ENCODE data around the gene LRP2BP. TPM values are rescaled to one million over a fixed set of nuclear protein-coding genes. Genes with fewer than 3 reads are reported as not detected.

The LRP2BP gene
- total RNA-seq, 1 experiment from 2014 or later = 0.33 TPM

DNA sequence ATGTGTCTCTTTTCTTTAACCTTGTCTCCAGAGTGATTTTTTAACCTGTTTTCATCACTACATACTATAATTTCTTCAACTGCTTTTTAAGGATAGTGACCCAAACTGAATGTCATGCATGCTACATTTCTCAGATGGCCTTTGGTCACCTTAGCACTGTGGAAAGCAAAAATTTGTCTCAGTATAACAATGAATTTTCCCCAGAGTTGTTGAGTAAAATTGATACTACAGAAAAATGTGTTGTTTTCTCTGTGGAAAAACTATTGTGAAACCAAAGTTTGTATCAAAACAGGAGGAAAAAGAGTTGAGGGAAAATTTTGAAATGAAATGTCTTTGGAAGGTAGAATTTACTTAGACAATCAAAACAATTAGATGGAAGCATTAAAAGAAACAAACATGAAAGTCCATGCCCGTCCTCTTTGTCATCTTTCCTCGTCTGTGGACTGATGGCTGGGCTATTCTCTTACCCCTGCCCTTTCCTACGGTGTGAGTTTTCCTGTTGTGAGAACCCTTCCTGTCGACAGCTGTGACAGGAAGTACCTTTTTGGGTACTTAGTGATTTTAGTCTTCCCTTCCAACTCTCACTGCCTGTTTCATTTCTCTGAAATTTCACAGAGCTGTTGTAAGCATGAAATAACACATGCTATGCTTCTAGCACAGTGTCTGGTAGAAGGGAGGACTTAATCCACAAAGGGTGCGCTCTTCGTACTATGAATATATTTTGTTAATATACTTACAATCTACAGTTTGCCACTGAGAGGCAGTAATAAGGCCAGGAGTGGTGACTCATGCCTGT lies 50.8 kb downstream of the LRP2BP start:
- Histone ChIP-seq H3K27ac (ENCODE audit: low read length) (no peak overlapping the region), H3K4me3 (ENCODE audit: low read depth in 2 of 2, low read length in 2 of 2) (no peak overlapping the region)
- CTCF ChIA-PET = no interaction called here

GRCh38 chr4:185343726-185344581 lies 51.8 kb downstream of the LRP2BP start:
- intact Hi-C loops (cut with micrococcal nuclease; ENCODE audit: unreplicated experiment) = no loop called here
- Histone ChIP-seq H3K27me3 (ENCODE audit: control insufficient read depth, insufficient read depth, low read length) (no peaks in the 10 kb centered on the region), H3K4me1 (ENCODE audit: control insufficient read depth, insufficient read depth, low read length) (no peaks in the 10 kb centered on the region), H3K36me3 (ENCODE audit: control insufficient read depth, insufficient read depth, low read length) (no peaks in the 10 kb centered on the region; the same call in 1 of the 2 replicates), H3K4me3 (ENCODE audit: low read depth in 2 of 2, low read length in 2 of 2) (no peak overlapping the region), H3K9me3 (ENCODE audit: control insufficient read depth, insufficient read depth, low read depth, low read length) (no peaks in the 10 kb centered on the region), H3K27ac (ENCODE audit: low read length) (no peak overlapping the region)
- no peak for DNase-seq (ENCODE audit: low read depth, low spot score)
- ATAC-seq = no peak
- in situ Hi-C loops (cut with HindIII; ENCODE audit: low pct_unique_long_range_greater_than_20kb, low sequenced_read_pairs) = no loop called here
- no TSS peak for BruUV-seq (replicated peaks)
- ChIA-PET CTCF (no interaction called here), POLR2A (no interaction called here)
- TF ChIP-seq TCF7L2 (IDR thresholded peaks at IDR 0.05; ENCODE audit: low read depth, low read length) (no peak), CTCF (IDR thresholded peaks at IDR 0.05) (no peak), SIN3A (IDR thresholded peaks at IDR 0.05; ENCODE audit: borderline replicate concordance, insufficient read depth, low read depth, low read length) (no peak), POLR2AphosphoS5 (IDR thresholded peaks at IDR 0.05; ENCODE audit: low read depth, low read length) (no peak)
- TF ChIP-seq, protein P1, sequence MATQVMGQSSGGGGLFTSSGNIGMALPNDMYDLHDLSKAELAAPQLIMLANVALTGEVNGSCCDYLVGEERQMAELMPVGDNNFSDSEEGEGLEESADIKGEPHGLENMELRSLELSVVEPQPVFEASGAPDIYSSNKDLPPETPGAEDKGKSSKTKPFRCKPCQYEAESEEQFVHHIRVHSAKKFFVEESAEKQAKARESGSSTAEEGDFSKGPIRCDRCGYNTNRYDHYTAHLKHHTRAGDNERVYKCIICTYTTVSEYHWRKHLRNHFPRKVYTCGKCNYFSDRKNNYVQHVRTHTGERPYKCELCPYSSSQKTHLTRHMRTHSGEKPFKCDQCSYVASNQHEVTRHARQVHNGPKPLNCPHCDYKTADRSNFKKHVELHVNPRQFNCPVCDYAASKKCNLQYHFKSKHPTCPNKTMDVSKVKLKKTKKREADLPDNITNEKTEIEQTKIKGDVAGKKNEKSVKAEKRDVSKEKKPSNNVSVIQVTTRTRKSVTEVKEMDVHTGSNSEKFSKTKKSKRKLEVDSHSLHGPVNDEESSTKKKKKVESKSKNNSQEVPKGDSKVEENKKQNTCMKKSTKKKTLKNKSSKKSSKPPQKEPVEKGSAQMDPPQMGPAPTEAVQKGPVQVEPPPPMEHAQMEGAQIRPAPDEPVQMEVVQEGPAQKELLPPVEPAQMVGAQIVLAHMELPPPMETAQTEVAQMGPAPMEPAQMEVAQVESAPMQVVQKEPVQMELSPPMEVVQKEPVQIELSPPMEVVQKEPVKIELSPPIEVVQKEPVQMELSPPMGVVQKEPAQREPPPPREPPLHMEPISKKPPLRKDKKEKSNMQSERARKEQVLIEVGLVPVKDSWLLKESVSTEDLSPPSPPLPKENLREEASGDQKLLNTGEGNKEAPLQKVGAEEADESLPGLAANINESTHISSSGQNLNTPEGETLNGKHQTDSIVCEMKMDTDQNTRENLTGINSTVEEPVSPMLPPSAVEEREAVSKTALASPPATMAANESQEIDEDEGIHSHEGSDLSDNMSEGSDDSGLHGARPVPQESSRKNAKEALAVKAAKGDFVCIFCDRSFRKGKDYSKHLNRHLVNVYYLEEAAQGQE (IDR thresholded peaks at IDR 0.05; ENCODE audit: insufficient read depth in 1 of 2, low read depth in 2 of 2, low read length in 1 of 2) = no peak

More for the DNA sequence above, 50.8 kb downstream of the LRP2BP start:
- no TSS peak for BruUV-seq (replicated peaks)
- H3K4me1 ChIP-seq (ENCODE audit: control insufficient read depth, insufficient read depth, low read length) = no peaks in the 10 kb centered on the region
- H3K9me3 ChIP-seq (ENCODE audit: control insufficient read depth, insufficient read depth, low read depth, low read length) = no peaks in the 10 kb centered on the region
- DNase-seq (ENCODE audit: low read depth, low spot score) = no peak
- H3K36me3 ChIP-seq (ENCODE audit: control insufficient read depth, insufficient read depth, low read length) = no peaks in the 10 kb centered on the region; the same call in 1 of the 2 replicates
- in situ Hi-C loops (cut with HindIII; ENCODE audit: low pct_unique_long_range_greater_than_20kb, low sequenced_read_pairs) (no loop called here), intact Hi-C loops (cut with micrococcal nuclease; ENCODE audit: unreplicated experiment) (no loop called here)
- no peaks in the 10 kb centered on the region for H3K27me3 ChIP-seq (ENCODE audit: control insufficient read depth, insufficient read depth, low read length)
- TF ChIP-seq, protein P1 (IDR thresholded peaks at IDR 0.05; ENCODE audit: insufficient read depth in 1 of 2, low read depth in 2 of 2, low read length in 1 of 2) = no peak
- TF ChIP-seq TCF7L2 (IDR thresholded peaks at IDR 0.05; ENCODE audit: low read depth, low read length) = no peak
- TF ChIP-seq CTCF (IDR thresholded peaks at IDR 0.05) = no peak
- TF ChIP-seq POLR2AphosphoS5 (IDR thresholded peaks at IDR 0.05; ENCODE audit: low read depth, low read length) = no peak
- no peak for ATAC-seq
- POLR2A ChIA-PET = no interaction called here

Data from Panc1 (cell line).